Hepatocyte (in vitro differentiated cells): ENCODE data around the gene SPRY4. TPM values are rescaled to one million over a fixed set of nuclear protein-coding genes. Genes with fewer than 3 reads are reported as not detected.

Source experiments
- DNase-seq: peaks from one replicate; pipeline ENCODE4 v3.0.0-alpha.2; 2016; ENCODE audit warnings: low spot score
- H2AFZ ChIP-seq: fragments of 200-600 bp; sonication (generic); 2 replicates; pipeline ENCODE4 v1.6.0; 2016; ENCODE audit warnings: antibody characterized with exemption, mild to moderate bottlenecking
- H3K27ac ChIP-seq: fragments of 200-600 bp; sonication (generic); 2 replicates; pipeline ENCODE4 v1.5.1; 2016; ENCODE audit warnings: mild to moderate bottlenecking
- H3K27me3 ChIP-seq: fragments of 200-600 bp; sonication (generic); 2 replicates; pipeline ENCODE4 v1.6.1; 2016
- H3K36me3 ChIP-seq: fragments of 200-600 bp; sonication (generic); replicated peaks from 2 replicates; pipeline ENCODE4 v1.5.1; 2016; ENCODE audit warnings: low read depth; ENCODE audit not compliant: insufficient read depth
- H3K4me1 ChIP-seq: fragments of 200-600 bp; sonication (generic); 2 replicates; pipeline ENCODE4 v1.5.1; 2016; ENCODE audit warnings: mild to moderate bottlenecking, moderate library complexity; ENCODE audit not compliant: insufficient read depth
- H3K4me2 ChIP-seq: fragments of 200-600 bp; sonication (generic); 2 replicates; pipeline ENCODE4 v1.6.0; 2016
- H3K4me3 ChIP-seq: fragments of 200-600 bp; sonication (generic); 2 replicates; pipeline ENCODE4 v1.5.1; 2016; ENCODE audit warnings: mild to moderate bottlenecking
- H3K79me2 ChIP-seq: fragments of 200-600 bp; sonication (generic); 2 replicates; pipeline ENCODE4 v1.6.0; 2017; ENCODE audit warnings: mild to moderate bottlenecking
- H3K9me2 ChIP-seq: fragments of 200-600 bp; sonication (generic); replicated peaks from 2 replicates; pipeline ENCODE4 v1.6.0; 2017; ENCODE audit warnings: mild to moderate bottlenecking; ENCODE audit not compliant: insufficient read depth
- H3K9me3 ChIP-seq: fragments of 200-600 bp; sonication (generic); 2 replicates; pipeline ENCODE4 v1.5.1; 2016; ENCODE audit warnings: low read depth, mild to moderate bottlenecking
- H4K20me1 ChIP-seq: fragments of 200-600 bp; sonication (generic); 2 replicates; pipeline ENCODE4 v1.6.0; 2016; ENCODE audit warnings: mild to moderate bottlenecking; ENCODE audit not compliant: insufficient read depth, poor library complexity, severe bottlenecking
- EZH2 ChIP-seq: fragments of 200-600 bp; sonication (generic); IDR thresholded peaks from 2 replicates; pipeline ENCODE4 v1.6.1; 2016; ENCODE audit warnings: antibody characterized with exemption, mild to moderate bottlenecking, borderline replicate concordance
- EZH2phosphoT487 ChIP-seq: fragments of 200-600 bp; sonication (generic); IDR thresholded peaks from one replicate; pipeline ENCODE4 v1.6.1; 2018; ENCODE audit warnings: antibody characterized with exemption, mild to moderate bottlenecking, low read depth, moderate library complexity; ENCODE audit not compliant: unreplicated experiment, severe bottlenecking
- WGBS: methylation state at CpG from one replicate; pipeline ENCODE4 v1.1.6; 2016; ENCODE audit warnings: low lambda C conversion rate; ENCODE audit errors: missing lambda C conversion rate; 5-methylcytosine and 5-hydroxymethylcytosine counted together
- polyA plus RNA-seq: library from polyadenylated mRNA; unstranded; fragments of >200 nt; fragmentation: Nextera tagmentation; extraction: Ambion mirVana; gene quantifications from 2 replicates; pipeline ENCODE4 v1.2.1, GENCODE V29; 2016
- total RNA-seq: library from RNA; depleted of rRNA; stranded (reverse); fragments of >200 nt; gene quantifications from 2 replicates; pipeline ENCODE4 v1.2.3, GENCODE V29; 2014
- TF ChIP-seq, protein P1 (sequence below): fragments of 200-600 bp; sonication (generic); IDR thresholded peaks from 2 replicates; pipeline ENCODE4 v1.5.1; 2016; ENCODE audit warnings: antibody characterized with exemption, mild to moderate bottlenecking; ENCODE audit not compliant: poor library complexity

Gene SPRY4
- total and polyA plus RNA-seq, 2 experiments from 2014 or later: 7.2 to 8.5 TPM

DNA sequence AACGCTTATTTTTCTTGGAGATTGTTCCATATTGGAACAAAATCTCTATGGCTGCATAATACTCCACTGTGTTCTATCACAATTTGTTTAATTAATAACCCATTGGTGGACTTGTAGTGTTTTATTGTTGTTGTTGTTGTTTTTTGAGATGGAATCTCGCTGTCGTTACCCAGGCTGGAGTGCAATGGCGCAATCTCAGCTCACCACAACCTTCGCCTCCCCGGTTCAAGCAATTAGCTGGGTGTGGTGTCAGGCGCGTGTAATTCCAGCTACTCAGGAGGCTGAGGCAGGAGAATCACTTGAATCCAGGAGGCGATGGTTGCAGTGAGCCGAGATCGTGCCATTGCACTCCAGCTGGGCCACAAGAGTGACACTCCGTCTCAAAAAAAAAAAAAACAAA lies 38.7 kb downstream of the SPRY4 start:
- Histone ChIP-seq H3K4me3 (no peak overlapping the region), H3K79me2 (no peaks in the 10 kb centered on the region), H3K27me3 (no peaks in the 10 kb centered on the region), H4K20me1 (no peaks in the 10 kb centered on the region), H3K4me2 (no peak overlapping the region), H3K9me3 (no peaks in the 10 kb centered on the region), H2AFZ (no peak overlapping the region), H3K36me3 (no peaks in the 10 kb centered on the region), H3K27ac (no peak overlapping the region), H3K4me1 (no peaks in the 10 kb centered on the region), H3K9me2 (no peaks in the 10 kb centered on the region)
- TF ChIP-seq, protein P1, sequence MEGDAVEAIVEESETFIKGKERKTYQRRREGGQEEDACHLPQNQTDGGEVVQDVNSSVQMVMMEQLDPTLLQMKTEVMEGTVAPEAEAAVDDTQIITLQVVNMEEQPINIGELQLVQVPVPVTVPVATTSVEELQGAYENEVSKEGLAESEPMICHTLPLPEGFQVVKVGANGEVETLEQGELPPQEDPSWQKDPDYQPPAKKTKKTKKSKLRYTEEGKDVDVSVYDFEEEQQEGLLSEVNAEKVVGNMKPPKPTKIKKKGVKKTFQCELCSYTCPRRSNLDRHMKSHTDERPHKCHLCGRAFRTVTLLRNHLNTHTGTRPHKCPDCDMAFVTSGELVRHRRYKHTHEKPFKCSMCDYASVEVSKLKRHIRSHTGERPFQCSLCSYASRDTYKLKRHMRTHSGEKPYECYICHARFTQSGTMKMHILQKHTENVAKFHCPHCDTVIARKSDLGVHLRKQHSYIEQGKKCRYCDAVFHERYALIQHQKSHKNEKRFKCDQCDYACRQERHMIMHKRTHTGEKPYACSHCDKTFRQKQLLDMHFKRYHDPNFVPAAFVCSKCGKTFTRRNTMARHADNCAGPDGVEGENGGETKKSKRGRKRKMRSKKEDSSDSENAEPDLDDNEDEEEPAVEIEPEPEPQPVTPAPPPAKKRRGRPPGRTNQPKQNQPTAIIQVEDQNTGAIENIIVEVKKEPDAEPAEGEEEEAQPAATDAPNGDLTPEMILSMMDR: no peak
- TF ChIP-seq EZH2: no peak
- TF ChIP-seq EZH2phosphoT487: no peak
- DNase-seq: no peak
- whole genome bisulfite sequencing: 89% methylated on average over 12 of the region's 12 CpGs

DNA sequence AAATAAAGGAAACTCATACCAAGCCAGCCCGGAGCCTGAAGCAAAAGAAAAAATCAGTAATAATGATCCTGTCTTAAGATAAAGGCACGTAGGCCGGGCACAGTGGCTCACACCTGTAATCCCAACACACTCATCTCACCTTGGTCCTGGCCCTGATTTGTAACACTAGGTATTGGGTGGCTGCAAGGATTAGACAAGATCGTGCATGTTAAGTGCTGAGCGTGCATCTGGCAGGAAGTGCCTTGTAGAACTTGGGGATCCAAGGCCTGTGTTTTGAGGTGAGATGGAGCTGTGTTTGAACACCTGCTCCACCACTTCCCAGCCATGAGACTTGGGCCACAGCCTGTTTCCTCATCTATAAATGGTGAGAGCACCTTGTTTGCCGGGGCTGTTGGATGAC lies 41.5 kb downstream of the SPRY4 start:
- 82% methylated on average over 6 of the region's 6 CpGs for WGBS
- no peaks in the 10 kb centered on the region for H3K9me2 ChIP-seq
- TF ChIP-seq, protein P1: no peak
- no peak overlapping the region for H3K4me3 ChIP-seq
- H3K79me2 ChIP-seq: no peaks in the 10 kb centered on the region
- H3K27me3 ChIP-seq: no peaks in the 10 kb centered on the region
- no peak overlapping the region for H3K4me2 ChIP-seq
- H3K36me3 ChIP-seq: no peaks in the 10 kb centered on the region
- H4K20me1 ChIP-seq: no peaks in the 10 kb centered on the region
- no peak overlapping the region for H3K27ac ChIP-seq
- no peaks in the 10 kb centered on the region for H3K9me3 ChIP-seq
- no peak overlapping the region for H2AFZ ChIP-seq
- H3K4me1 ChIP-seq: no peaks in the 10 kb centered on the region
- no peak for DNase-seq

DNA sequence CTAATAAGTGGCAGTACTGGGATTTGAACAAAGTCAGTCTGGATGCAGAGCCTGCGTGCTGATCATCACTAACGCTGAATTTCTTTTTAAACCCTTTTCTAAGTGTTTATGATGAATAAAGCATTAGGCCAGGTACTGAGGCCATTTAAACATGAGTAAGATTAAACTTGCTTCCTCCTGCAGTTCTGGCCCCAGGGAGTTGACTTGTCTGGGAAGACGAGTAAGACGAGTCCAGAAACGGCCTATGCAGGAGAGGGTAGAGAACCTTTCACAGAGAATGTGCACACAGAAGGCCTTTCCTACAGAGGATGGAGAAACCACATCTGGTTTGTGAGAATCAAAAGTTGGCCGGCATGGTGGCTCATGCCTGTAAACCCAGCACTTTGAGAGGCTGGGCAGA lies 42.9 kb downstream of the SPRY4 start:
- H3K9me2 ChIP-seq: no peaks in the 10 kb centered on the region
- H4K20me1 ChIP-seq: no peaks in the 10 kb centered on the region
- no peaks in the 10 kb centered on the region for H3K36me3 ChIP-seq
- TF ChIP-seq EZH2phosphoT487 (no peak), EZH2 (no peak)
- TF ChIP-seq, protein P1: no peak
- H3K4me2 ChIP-seq: no peak overlapping the region
- H3K9me3 ChIP-seq: no peaks in the 10 kb centered on the region
- 86% methylated on average over 6 of the region's 6 CpGs for whole genome bisulfite sequencing
- H3K27me3 ChIP-seq: no peaks in the 10 kb centered on the region
- no peaks in the 10 kb centered on the region for H3K79me2 ChIP-seq
- DNase-seq: no peak
- no peak overlapping the region for H3K27ac ChIP-seq
- no peak overlapping the region for H3K4me3 ChIP-seq
- no peak overlapping the region for H2AFZ ChIP-seq
- H3K4me1 ChIP-seq: no peaks in the 10 kb centered on the region

DNA sequence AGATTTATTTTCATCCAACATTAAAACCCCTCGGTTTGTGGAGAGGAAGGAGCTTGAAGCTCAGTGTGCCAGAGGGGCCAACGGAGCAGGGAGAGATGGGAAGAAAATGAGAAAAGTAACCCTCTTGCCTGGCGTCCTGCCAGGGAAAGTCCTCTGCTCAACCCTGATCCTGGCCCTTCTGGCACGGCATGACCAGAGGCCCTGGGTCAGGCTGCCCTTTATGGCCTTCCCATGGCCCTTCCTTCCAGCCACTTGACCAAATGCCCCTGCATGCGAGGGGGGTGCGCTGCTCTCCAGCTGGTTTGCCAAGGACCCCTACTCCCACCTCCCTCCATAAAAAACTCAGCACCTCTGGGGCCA lies 43.8 kb downstream of the SPRY4 start:
- Histone ChIP-seq H3K4me1 (no peaks in the 10 kb centered on the region), H3K36me3 (no peaks in the 10 kb centered on the region), H4K20me1 (no peaks in the 10 kb centered on the region), H3K27ac (no peak overlapping the region), H3K27me3 (no peaks in the 10 kb centered on the region), H3K9me3 (no peaks in the 10 kb centered on the region), H3K9me2 (no peaks in the 10 kb centered on the region), H3K79me2 (no peaks in the 10 kb centered on the region), H3K4me3 (no peak overlapping the region), H2AFZ (no peak overlapping the region), H3K4me2 (no peak overlapping the region)
- no peak for TF ChIP-seq EZH2phosphoT487
- no peak for TF ChIP-seq EZH2
- TF ChIP-seq, protein P1: no peak
- no peak for DNase-seq
- 87% methylated on average over 6 of the region's 6 CpGs for WGBS
